Stimulated activated CD4-positive, alpha-beta T cell treated with anti-CD3 and anti-CD28 coated beads, Interleukin-2, amount 100 ng/mL, for 24 hours (primary cell): ENCODE measurements around the gene DYRK4.
"Not testable (repeated sequence)": the region's sequence is repeated elsewhere in the genome, so short reads cannot be mapped to it uniquely, and the experiment has no call there.

Source experiments
- DNase-seq, 2 donors: peaks; one replicate each; pipeline ENCODE4 v3.0.0-alpha.2; 2020

Gene DYRK4

GRCh38 chr12:4562034-4562657 is at the start of gene DYRK4:
DYRK4 (plus strand) TSS chr12:4562208; CDS start chr12:4562246, 38 bp downstream.
- DNase-seq, result peak in 1 of 2 donors; percentile 27

GRCh38 chr12:4518106-4518728 is 43.8 kb upstream of the DYRK4 start:
- DNase-seq, result no peak

GRCh38 chr12:4523443-4523842 is 38.6 kb upstream of the DYRK4 start:
- DNase-seq, result not testable (repeated sequence)

GRCh38 chr12:4526923-4527546 is 35.0 kb upstream of the DYRK4 start:
- DNase-seq, result no peak

GRCh38 chr12:4530160-4530559 is 31.8 kb upstream of the DYRK4 start:
- DNase-seq, result no peak

- no peak for DNase-seq
These were observed 30.9 kb upstream of the DYRK4 start for GRCh38 chr12:4530982-4531586.

GRCh38 chr12:4535092-4535491 is 26.9 kb upstream of the DYRK4 start:
- no peak for DNase-seq

- DNase-seq, result no peak
These were observed 26.1 kb upstream of the DYRK4 start for GRCh38 chr12:4535871-4536270.

- peak; percentile 93 to 95 for DNase-seq
These were observed 23.5 kb upstream of the DYRK4 start, which contains the start of gene RAD51AP1 for GRCh38 chr12:4538207-4539160. RAD51AP1 (plus strand) TSS chr12:4538890; CDS start chr12:4538940, 50 bp downstream.

GRCh38 chr12:4539167-4539870 is 22.7 kb upstream of the DYRK4 start:
- DNase-seq, result no peak

GRCh38 chr12:4540170-4540569 is 21.8 kb upstream of the DYRK4 start:
- DNase-seq, result no peak

- no peak for DNase-seq
These were observed 21.4 kb upstream of the DYRK4 start for GRCh38 chr12:4540638-4541037.

- no peak for DNase-seq
These were observed 16.8 kb upstream of the DYRK4 start for GRCh38 chr12:4545195-4545594.

GRCh38 chr12:4552191-4552590 is 9.8 kb upstream of the DYRK4 start:
- DNase-seq, result no peak

- DNase-seq, result no peak
These were observed 8.1 kb upstream of the DYRK4 start for GRCh38 chr12:4553943-4554342.

GRCh38 chr12:4555804-4556203 is 6.2 kb upstream of the DYRK4 start:
- no peak for DNase-seq

- no peak for DNase-seq
These were observed 5.1 kb upstream of the DYRK4 start for GRCh38 chr12:4556735-4557530.

- no peak for DNase-seq
These were observed 4.4 kb upstream of the DYRK4 start for GRCh38 chr12:4557586-4557985.

GRCh38 chr12:4558171-4558570 is 3.8 kb upstream of the DYRK4 start:
- DNase-seq, result no peak

GRCh38 chr12:4563336-4563735 is 1.3 kb downstream of the DYRK4 start:
- DNase-seq, result no peak

GRCh38 chr12:4564818-4565217 is 2.8 kb downstream of the DYRK4 start:
- no peak for DNase-seq
